LNCaP clone FGC (cell line): ENCODE measurements around the gene SPATA18.

ENCODE experiments used
- DNase-seq: peaks from one replicate; pipeline ENCODE4 v3.0.0-alpha.2; 2011; ENCODE audit warnings: low read depth
- H3K4me3 ChIP-seq: 2 replicates; pipeline ENCODE4 v1.5.1; 2011; ENCODE audit warnings: mild to moderate bottlenecking, low read depth, low read length, control low read depth
- CTCF ChIP-seq: IDR thresholded peaks from 2 replicates; pipeline ENCODE4 v1.5.1; 2012; ENCODE audit warnings: mild to moderate bottlenecking; ENCODE audit not compliant: control insufficient read depth, insufficient read depth; ENCODE audit errors: extremely low read depth

Gene SPATA18

GRCh38 chr4:52014903-52015302 lies 36.2 kb upstream of the SPATA18 start:
- TF ChIP-seq CTCF: no peak
- no peak for DNase-seq
- no peak overlapping the region for H3K4me3 ChIP-seq

- DNase-seq: no peak
- peak; percentile 33 for TF ChIP-seq CTCF
- no peak overlapping the region for H3K4me3 ChIP-seq
Observed at GRCh38 chr4:52015366-52015765, 35.7 kb upstream of the SPATA18 start.

GRCh38 chr4:52016981-52017380 lies 34.1 kb upstream of the SPATA18 start:
- no peak for DNase-seq
- TF ChIP-seq CTCF: no peak
- no peak overlapping the region for H3K4me3 ChIP-seq

DNA sequence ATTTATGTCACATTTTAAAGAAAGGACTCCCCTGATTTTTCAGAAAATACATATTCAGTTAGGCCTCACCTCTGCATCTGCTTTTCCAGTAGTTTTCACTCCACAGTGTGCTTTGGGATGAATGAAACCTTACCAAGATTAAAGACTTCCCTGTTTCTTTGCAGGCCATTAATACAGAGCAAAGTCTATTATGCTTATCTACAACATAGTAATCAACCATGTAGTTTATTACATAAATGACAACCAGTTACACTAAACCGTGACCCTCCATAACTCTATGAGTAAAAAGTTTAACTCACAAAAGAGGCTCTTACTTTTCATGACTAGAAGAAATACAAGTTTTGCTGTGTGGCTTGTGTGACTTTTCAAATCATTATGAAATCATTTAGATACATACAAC lies 33.3 kb upstream of the SPATA18 start:
- no peak for TF ChIP-seq CTCF
- no peak overlapping the region for H3K4me3 ChIP-seq
- DNase-seq: no peak

DNA sequence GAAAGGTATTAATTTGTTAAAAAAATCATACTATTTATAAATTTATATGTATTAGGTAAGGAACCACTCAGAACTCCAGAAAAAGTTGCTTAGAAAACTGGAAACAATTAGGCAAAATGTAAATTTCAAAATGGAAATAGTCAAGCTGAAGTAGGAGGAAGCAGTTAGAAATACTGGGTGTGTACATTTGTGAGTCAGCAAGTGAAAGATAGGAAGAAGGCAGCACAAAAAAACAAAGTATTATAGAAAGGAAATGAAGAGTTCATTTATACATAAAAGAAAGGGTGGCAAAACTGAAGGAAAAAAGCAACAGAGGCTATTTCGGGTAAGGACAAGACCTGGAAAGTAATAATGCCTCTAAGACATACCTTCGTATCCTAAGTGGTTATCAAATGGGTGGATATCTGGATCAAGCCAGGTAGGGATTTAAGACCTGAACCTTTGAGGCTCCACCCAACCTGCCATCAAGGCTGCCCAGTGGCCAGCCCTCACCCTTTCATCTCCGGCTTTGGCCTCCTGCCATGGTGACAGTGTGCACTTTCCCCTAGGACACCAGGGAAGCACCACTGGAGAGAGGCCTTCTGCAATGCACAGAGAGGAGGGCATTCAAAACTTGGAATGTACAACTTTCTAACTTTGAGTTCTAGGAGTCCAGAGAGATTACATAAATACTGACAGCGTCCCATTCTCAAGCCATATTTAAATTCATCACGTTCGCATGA lies 31.0 kb upstream of the SPATA18 start, which contains the start of gene LRRC66:
Gene LRRC66, minus strand, starts transcription at position 428 of the 722 bp plus-strand sequence. CDS start 2,750 bp downstream, outside the sequence.
- DNase-seq: no peak
- TF ChIP-seq CTCF: no peak
- H3K4me3 ChIP-seq: no peak within 1 kb of the TSS

GRCh38 chr4:52028970-52029369 lies 22.1 kb upstream of the SPATA18 start:
- no peak for TF ChIP-seq CTCF
- no peak overlapping the region for H3K4me3 ChIP-seq
- no peak for DNase-seq

GRCh38 chr4:52032005-52032404 lies 19.1 kb upstream of the SPATA18 start:
- no peak for DNase-seq
- H3K4me3 ChIP-seq: no peak overlapping the region
- no peak for TF ChIP-seq CTCF
